ENCODE results near the gene BCL2.
A peak's percentile ranks its signal among the peaks of the same experiment; 100 is the strongest.

Gene BCL2

GRCh38 chr18:63154350-63155152 is 165.0 kb downstream of the BCL2 start:
- DNase-seq, result no peak

- DNase-seq, result peak; percentile 29
These were observed 166.8 kb downstream of the BCL2 start for GRCh38 chr18:63152791-63153190.

- no peak for DNase-seq
These were observed 167.5 kb downstream of the BCL2 start for GRCh38 chr18:63152096-63152495.

- DNase-seq, result no peak
These were observed 168.0 kb downstream of the BCL2 start for GRCh38 chr18:63151539-63151938.

GRCh38 chr18:63150942-63151421 is 168.6 kb downstream of the BCL2 start:
- no peak for DNase-seq

GRCh38 chr18:63150326-63150725 is 169.2 kb downstream of the BCL2 start:
- no peak for DNase-seq

GRCh38 chr18:63149302-63149587 is 170.3 kb downstream of the BCL2 start:
- DNase-seq, result no peak

GRCh38 chr18:63148449-63149301 is 170.9 kb downstream of the BCL2 start:
- DNase-seq, result no peak

- no peak for DNase-seq
These were observed 171.6 kb downstream of the BCL2 start for GRCh38 chr18:63147973-63148372.

- DNase-seq, result no peak
These were observed 172.7 kb downstream of the BCL2 start for GRCh38 chr18:63146828-63147409.

- no peak for DNase-seq
These were observed 173.6 kb downstream of the BCL2 start for GRCh38 chr18:63145851-63146555.

GRCh38 chr18:63145166-63145850 is 174.3 kb downstream of the BCL2 start:
- DNase-seq, result no peak

- DNase-seq, result no peak
These were observed 174.8 kb downstream of the BCL2 start for GRCh38 chr18:63144748-63145147.

- DNase-seq, result no peak
These were observed 176.2 kb downstream of the BCL2 start for GRCh38 chr18:63143330-63143771.

- no peak for DNase-seq
These were observed 176.9 kb downstream of the BCL2 start for GRCh38 chr18:63142594-63143225.

GRCh38 chr18:63141778-63142176 is 177.8 kb downstream of the BCL2 start:
- DNase-seq, result no peak

GRCh38 chr18:63140997-63141777 is 178.4 kb downstream of the BCL2 start:
- no peak for DNase-seq

- no peak for DNase-seq
These were observed 179.5 kb downstream of the BCL2 start for GRCh38 chr18:63140038-63140450.

GRCh38 chr18:63138436-63139340 is 180.9 kb downstream of the BCL2 start:
- peak; percentile 19 for DNase-seq

GRCh38 chr18:63137999-63138435 is 181.6 kb downstream of the BCL2 start:
- DNase-seq, result peak; percentile 34
